GM23338 (cell line): ENCODE results near the gene ZSCAN31. TPM values are rescaled to one million over a fixed set of nuclear protein-coding genes. Genes with fewer than 3 reads are reported as not detected.

Experiments
- ATAC-seq: fragments of 200-7000 bp; cut with Tn5 transposase; 3 replicates; pipeline ENCODE4 v1.9.1; 2020
- DNase-seq: peaks from one replicate; pipeline ENCODE4 v3.0.0-alpha.2; 2015; ENCODE audit warnings: low spot score
- H2AFZ ChIP-seq: fragments of 200-600 bp; sonication (generic); 2 replicates; pipeline ENCODE4 v1.8.0; 2016; ENCODE audit warnings: antibody characterized with exemption, mild to moderate bottlenecking, moderate library complexity
- H3F3A ChIP-seq: fragments of 200-600 bp; sonication (generic); replicated peaks from 2 replicates; pipeline ENCODE4 v1.8.0; 2017; ENCODE audit warnings: antibody characterized with exemption, mixed run types, low read depth
- H3K27ac ChIP-seq: fragments of 200-600 bp; sonication (generic); 2 replicates; pipeline ENCODE4 v1.6.1; 2016; ENCODE audit warnings: low read depth
- H3K27me3 ChIP-seq: fragments of 200-600 bp; sonication (generic); 2 replicates; pipeline ENCODE4 v1.8.0; 2016; ENCODE audit warnings: mild to moderate bottlenecking, mixed run types, moderate library complexity; ENCODE audit not compliant: insufficient read depth
- H3K36me3 ChIP-seq: fragments of 200-600 bp; sonication (generic); 2 replicates; pipeline ENCODE4 v1.8.0; 2016; ENCODE audit warnings: mild to moderate bottlenecking; ENCODE audit not compliant: insufficient read depth
- H3K4me1 ChIP-seq: fragments of 200-600 bp; sonication (generic); 2 replicates; pipeline ENCODE4 v1.8.0; 2016; ENCODE audit warnings: mild to moderate bottlenecking, moderate library complexity; ENCODE audit not compliant: insufficient read depth
- H3K4me2 ChIP-seq: fragments of 200-600 bp; sonication (generic); 2 replicates; pipeline ENCODE4 v1.7.1; 2017; ENCODE audit warnings: mixed run types
- H3K4me3 ChIP-seq: fragments of 200-600 bp; sonication (generic); 2 replicates; pipeline ENCODE4 v1.6.1; 2016; ENCODE audit warnings: mixed run types
- H3K79me2 ChIP-seq: fragments of 200-600 bp; sonication (generic); replicated peaks from 2 replicates; pipeline ENCODE4 v1.8.0; 2017; ENCODE audit warnings: mild to moderate bottlenecking; ENCODE audit not compliant: insufficient read depth
- H3K9me2 ChIP-seq: fragments of 200-600 bp; sonication (generic); 2 replicates; pipeline ENCODE4 v1.8.0; 2017; ENCODE audit not compliant: insufficient read depth
- H4K20me1 ChIP-seq: fragments of 200-600 bp; sonication (generic); replicated peaks from 2 replicates; pipeline ENCODE4 v1.8.0; 2017; ENCODE audit warnings: mild to moderate bottlenecking; ENCODE audit not compliant: insufficient read depth
- H3K27ac Mint-ChIP-seq: 2 replicates; pipeline ENCODE4 v1.8.0; 2020; ENCODE audit warnings: inconsistent platforms, mild to moderate bottlenecking, moderate library complexity, mixed read lengths
- H3K27me3 Mint-ChIP-seq: 3 replicates; pipeline ENCODE4 v1.8.0; 2022; ENCODE audit warnings: low read depth, mild to moderate bottlenecking, moderate library complexity, mixed read lengths, inconsistent platforms; ENCODE audit not compliant: insufficient read depth, poor library complexity
- H3K36me3 Mint-ChIP-seq: 3 replicates; pipeline ENCODE4 v1.8.0; 2021; ENCODE audit warnings: low read depth, mild to moderate bottlenecking, inconsistent platforms, moderate library complexity, mixed read lengths
- H3K4me1 Mint-ChIP-seq: 3 replicates; pipeline ENCODE4 v1.8.0; 2020; ENCODE audit warnings: mild to moderate bottlenecking, inconsistent platforms, mixed read lengths
- H3K4me3 Mint-ChIP-seq: 3 replicates; pipeline ENCODE4 v1.8.0; 2021; ENCODE audit warnings: moderate library complexity, mild to moderate bottlenecking, inconsistent platforms, mixed read lengths
- H3K9me3 Mint-ChIP-seq: 3 replicates; pipeline ENCODE4 v1.8.0; 2020; ENCODE audit warnings: moderate library complexity, mild to moderate bottlenecking, inconsistent platforms, mixed read lengths
- ETS1 ChIP-seq: IDR thresholded peaks from 2 replicates; pipeline ENCODE4 v1.6.1; 2016; ENCODE audit warnings: antibody characterized with exemption
- EZH2 ChIP-seq: fragments of 200-600 bp; sonication (generic); IDR thresholded peaks from one replicate; pipeline ENCODE4 v1.8.0; 2017; ENCODE audit warnings: antibody characterized with exemption, mild to moderate bottlenecking, low read depth; ENCODE audit not compliant: unreplicated experiment
- JUNB ChIP-seq: IDR thresholded peaks from one replicate; pipeline ENCODE4 v1.6.1; 2016; ENCODE audit warnings: antibody characterized with exemption; ENCODE audit not compliant: unreplicated experiment
- NANOG ChIP-seq: IDR thresholded peaks from 2 replicates; pipeline ENCODE4 v1.6.1; 2016; ENCODE audit warnings: antibody characterized with exemption, borderline replicate concordance
- STAT1 ChIP-seq: IDR thresholded peaks from one replicate; pipeline ENCODE4 v1.6.1; 2016; ENCODE audit warnings: antibody characterized with exemption; ENCODE audit not compliant: unreplicated experiment
- polyA plus RNA-seq: library from polyadenylated mRNA; unstranded; fragments of >200 nt; fragmentation: Nextera tagmentation; extraction: Ambion mirVana; gene quantifications from 2 replicates; pipeline ENCODE4 v1.2.1, GENCODE V29; 2016
- total RNA-seq: library from RNA; depleted of rRNA; stranded (reverse); fragments of >200 nt; shearing (Covaris generic); gene quantifications from 2 replicates; pipeline ENCODE4 v1.2.3, GENCODE V29; 2014
- TF ChIP-seq, protein P1 (sequence below): fragments of 250-450 bp; sonication (Bioruptor Pico); IDR thresholded peaks from 2 replicates; pipeline ENCODE4 v1.5.0; 2020; ENCODE audit warnings: mild to moderate bottlenecking, moderate library complexity

ZSCAN31 gene
- total and polyA plus RNA-seq, 2 experiments from 2014 or later = 3.1 to 4.7 TPM

DNA sequence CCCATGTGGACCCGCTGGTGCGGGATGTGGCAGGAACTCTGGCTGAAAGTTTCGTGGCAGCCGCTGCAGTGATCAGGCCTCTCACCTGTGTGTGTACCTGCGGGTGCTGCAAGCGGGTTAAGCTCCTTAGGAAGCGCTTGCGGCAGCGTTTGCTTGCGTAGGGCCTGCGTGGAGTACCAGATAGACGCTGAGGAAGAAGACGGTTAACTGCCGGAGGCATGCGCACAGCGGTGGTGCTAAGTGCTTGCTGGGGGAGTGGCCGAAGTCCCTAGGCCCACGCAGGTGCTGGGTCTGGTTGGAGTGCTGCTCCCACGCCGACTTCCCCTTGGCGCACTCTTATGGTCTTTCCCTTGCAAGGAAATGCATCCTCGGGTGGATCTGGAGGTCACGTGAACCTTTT is 23.0 kb downstream of the ZSCAN31 start:
- no peak overlapping the region for H2AFZ ChIP-seq
- no peaks in the 10 kb centered on the region for H3K27me3 ChIP-seq
- no peak for TF ChIP-seq ETS1
- no peak for TF ChIP-seq JUNB
- no peak for TF ChIP-seq NANOG
- TF ChIP-seq, protein P1, sequence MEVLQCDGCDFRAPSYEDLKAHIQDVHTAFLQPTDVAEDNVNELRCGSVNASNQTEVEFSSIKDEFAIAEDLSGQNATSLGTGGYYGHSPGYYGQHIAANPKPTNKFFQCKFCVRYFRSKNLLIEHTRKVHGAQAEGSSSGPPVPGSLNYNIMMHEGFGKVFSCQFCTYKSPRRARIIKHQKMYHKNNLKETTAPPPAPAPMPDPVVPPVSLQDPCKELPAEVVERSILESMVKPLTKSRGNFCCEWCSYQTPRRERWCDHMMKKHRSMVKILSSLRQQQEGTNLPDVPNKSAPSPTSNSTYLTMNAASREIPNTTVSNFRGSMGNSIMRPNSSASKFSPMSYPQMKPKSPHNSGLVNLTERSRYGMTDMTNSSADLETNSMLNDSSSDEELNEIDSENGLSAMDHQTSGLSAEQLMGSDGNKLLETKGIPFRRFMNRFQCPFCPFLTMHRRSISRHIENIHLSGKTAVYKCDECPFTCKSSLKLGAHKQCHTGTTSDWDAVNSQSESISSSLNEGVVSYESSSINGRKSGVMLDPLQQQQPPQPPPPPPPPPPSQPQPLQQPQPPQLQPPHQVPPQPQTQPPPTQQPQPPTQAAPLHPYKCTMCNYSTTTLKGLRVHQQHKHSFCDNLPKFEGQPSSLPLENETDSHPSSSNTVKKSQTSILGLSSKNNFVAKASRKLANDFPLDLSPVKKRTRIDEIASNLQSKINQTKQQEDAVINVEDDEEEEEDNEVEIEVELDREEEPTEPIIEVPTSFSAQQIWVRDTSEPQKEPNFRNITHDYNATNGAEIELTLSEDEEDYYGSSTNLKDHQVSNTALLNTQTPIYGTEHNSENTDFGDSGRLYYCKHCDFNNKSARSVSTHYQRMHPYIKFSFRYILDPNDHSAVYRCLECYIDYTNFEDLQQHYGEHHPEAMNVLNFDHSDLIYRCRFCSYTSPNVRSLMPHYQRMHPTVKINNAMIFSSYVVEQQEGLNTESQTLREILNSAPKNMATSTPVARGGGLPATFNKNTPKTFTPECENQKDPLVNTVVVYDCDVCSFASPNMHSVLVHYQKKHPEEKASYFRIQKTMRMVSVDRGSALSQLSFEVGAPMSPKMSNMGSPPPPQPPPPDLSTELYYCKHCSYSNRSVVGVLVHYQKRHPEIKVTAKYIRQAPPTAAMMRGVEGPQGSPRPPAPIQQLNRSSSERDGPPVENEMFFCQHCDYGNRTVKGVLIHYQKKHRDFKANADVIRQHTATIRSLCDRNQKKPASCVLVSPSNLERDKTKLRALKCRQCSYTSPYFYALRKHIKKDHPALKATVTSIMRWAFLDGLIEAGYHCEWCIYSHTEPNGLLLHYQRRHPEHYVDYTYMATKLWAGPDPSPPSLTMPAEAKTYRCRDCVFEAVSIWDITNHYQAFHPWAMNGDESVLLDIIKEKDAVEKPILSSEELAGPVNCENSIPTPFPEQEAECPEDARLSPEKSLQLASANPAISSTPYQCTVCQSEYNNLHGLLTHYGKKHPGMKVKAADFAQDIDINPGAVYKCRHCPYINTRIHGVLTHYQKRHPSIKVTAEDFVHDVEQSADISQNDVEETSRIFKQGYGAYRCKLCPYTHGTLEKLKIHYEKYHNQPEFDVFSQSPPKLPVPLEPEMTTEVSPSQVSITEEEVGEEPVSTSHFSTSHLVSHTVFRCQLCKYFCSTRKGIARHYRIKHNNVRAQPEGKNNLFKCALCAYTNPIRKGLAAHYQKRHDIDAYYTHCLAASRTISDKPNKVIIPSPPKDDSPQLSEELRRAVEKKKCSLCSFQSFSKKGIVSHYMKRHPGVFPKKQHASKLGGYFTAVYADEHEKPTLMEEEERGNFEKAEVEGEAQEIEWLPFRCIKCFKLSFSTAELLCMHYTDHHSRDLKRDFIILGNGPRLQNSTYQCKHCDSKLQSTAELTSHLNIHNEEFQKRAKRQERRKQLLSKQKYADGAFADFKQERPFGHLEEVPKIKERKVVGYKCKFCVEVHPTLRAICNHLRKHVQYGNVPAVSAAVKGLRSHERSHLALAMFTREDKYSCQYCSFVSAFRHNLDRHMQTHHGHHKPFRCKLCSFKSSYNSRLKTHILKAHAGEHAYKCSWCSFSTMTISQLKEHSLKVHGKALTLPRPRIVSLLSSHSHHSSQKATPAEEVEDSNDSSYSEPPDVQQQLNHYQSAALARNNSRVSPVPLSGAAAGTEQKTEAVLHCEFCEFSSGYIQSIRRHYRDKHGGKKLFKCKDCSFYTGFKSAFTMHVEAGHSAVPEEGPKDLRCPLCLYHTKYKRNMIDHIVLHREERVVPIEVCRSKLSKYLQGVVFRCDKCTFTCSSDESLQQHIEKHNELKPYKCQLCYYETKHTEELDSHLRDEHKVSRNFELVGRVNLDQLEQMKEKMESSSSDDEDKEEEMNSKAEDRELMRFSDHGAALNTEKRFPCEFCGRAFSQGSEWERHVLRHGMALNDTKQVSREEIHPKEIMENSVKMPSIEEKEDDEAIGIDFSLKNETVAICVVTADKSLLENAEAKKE (CRISPR knock-in tag) = no peak
- no peak for TF ChIP-seq EZH2
- TF ChIP-seq STAT1 = no peak
- Mint-ChIP-seq H3K4me3 (no peak overlapping the region), H3K27me3 (no peaks in the 10 kb centered on the region), H3K9me3 (no peaks in the 10 kb centered on the region), H3K4me1 (peaks cover 20% of the 10 kb centered on the region), H3K36me3 (peaks cover 6% of the 10 kb centered on the region; the same call in 2 of the 3 replicates), H3K27ac (no peak overlapping the region)
- H3K4me2 ChIP-seq = no peak overlapping the region
- H3K79me2 ChIP-seq = no peaks in the 10 kb centered on the region
- H3K4me1 ChIP-seq = peaks cover 21% of the 10 kb centered on the region
- peak; percentile 79 for ATAC-seq
- no peaks in the 10 kb centered on the region for H3F3A ChIP-seq
- H3K9me2 ChIP-seq = no peaks in the 10 kb centered on the region
- peak; percentile 33 for DNase-seq
- no peaks in the 10 kb centered on the region for H4K20me1 ChIP-seq
- no peak overlapping the region for H3K4me3 ChIP-seq
- H3K36me3 ChIP-seq = no peaks in the 10 kb centered on the region
- H3K27ac ChIP-seq = no peak overlapping the region
